H1 (cell line): Measurements from ENCODE around the gene RSRC2. TPM values are rescaled to one million over a fixed set of nuclear protein-coding genes. Genes with fewer than 3 reads are reported as not detected.
A peak's percentile ranks its signal among the peaks of the same experiment; 100 is the strongest.

Experiments used
- CTCF ChIA-PET: fragments of 300-600 bp; sonication (Branson Sonifier 250); formaldehyde crosslinking; loops from one replicate; lab custom pipeline; 2021; ENCODE audit not compliant: partially characterized antibody; lab: Charles Lee
- POLR2A ChIA-PET: fragments of 300-600 bp; sonication (Branson Sonifier 250); formaldehyde crosslinking; loops from one replicate; lab custom pipeline; 2021; ENCODE audit warnings: inconsistent platforms; ENCODE audit not compliant: partially characterized antibody; lab: Charles Lee
- DNase-seq, 2 experiments: peaks; one replicate each; pipeline versions ENCODE4 v3.0.0 to v3.0.0-alpha.2; 2010 to 2022; ENCODE audit warnings: low spot score in 2 of 2, low read depth in 1 of 2, mixed read lengths in 1 of 2
- FAIRE-seq: peaks from 2 replicates; lab custom pipeline; 2011; peaks lifted over from hg19 to GRCh38; lab: Jason Lieb, UNC
- H2AFZ ChIP-seq: 2 replicates; pipeline ENCODE4 v1.8.1; 2012; ENCODE audit warnings: low read length, inconsistent platforms
- H2AK5ac ChIP-seq: 2 replicates; pipeline ENCODE4 v1.6.1; 2013; ENCODE audit warnings: low read depth, low read length
- H2BK120ac ChIP-seq: replicated peaks from 2 replicates; pipeline ENCODE3; 2013; ENCODE audit warnings: low read depth, low read length, inconsistent platforms
- H2BK12ac ChIP-seq: 2 replicates; pipeline ENCODE4 v1.6.1; 2013; ENCODE audit warnings: low read depth, low read length
- H2BK15ac ChIP-seq: 2 replicates; pipeline ENCODE4 v1.6.1; 2013; ENCODE audit warnings: low read length
- H2BK20ac ChIP-seq: 2 replicates; pipeline ENCODE4 v1.6.1; 2013; ENCODE audit warnings: low read length
- H2BK5ac ChIP-seq: 2 replicates; pipeline ENCODE4 v1.6.1; 2013; ENCODE audit warnings: low read depth, low read length
- H3K14ac ChIP-seq: 2 replicates; pipeline ENCODE4 v1.6.1; 2013; ENCODE audit warnings: inconsistent platforms; ENCODE audit not compliant: insufficient read length
- H3K18ac ChIP-seq: 2 replicates; pipeline ENCODE4 v1.6.1; 2013; ENCODE audit warnings: low read length; ENCODE audit errors: extremely low read depth
- H3K23ac ChIP-seq: 2 replicates; pipeline ENCODE4 v1.6.1; 2013; ENCODE audit warnings: inconsistent platforms; ENCODE audit not compliant: insufficient read length
- H3K23me2 ChIP-seq: 2 replicates; pipeline ENCODE4 v1.6.1; 2013; ENCODE audit warnings: low read depth, low read length
- H3K27ac ChIP-seq: 2 replicates; pipeline ENCODE4 v1.6.1; 2011; ENCODE audit warnings: low read depth, low read length, inconsistent platforms
- H3K27me3 ChIP-seq, 4 experiments: replicated peaks in 1 of 4; 1 replicate in 1 of 4; 2 replicates in 3 of 4; pipeline versions ENCODE4 v1.6.1 to v1.8.1; 2011 to 2013; ENCODE audit warnings: low read length in 3 of 4, mild to moderate bottlenecking in 3 of 4, inconsistent platforms in 2 of 4, mixed read lengths in 2 of 4, moderate library complexity in 1 of 4; ENCODE audit not compliant: control insufficient read depth in 3 of 4, insufficient read depth in 3 of 4; ENCODE audit errors: extremely low read depth in 1 of 4
- H3K36me3 ChIP-seq, 4 experiments: 2 replicates each; pipeline versions ENCODE4 v1.6.1 to v1.8.1; 2011 to 2013; ENCODE audit warnings: mild to moderate bottlenecking in 4 of 4, low read length in 3 of 4, moderate library complexity in 2 of 4, control low read depth in 1 of 4, inconsistent platforms in 1 of 4; ENCODE audit not compliant: insufficient read depth in 4 of 4, control insufficient read depth in 2 of 4
- H3K4ac ChIP-seq: replicated peaks from 2 replicates; pipeline ENCODE3; 2013; ENCODE audit warnings: low read length, low read depth, mixed read lengths, inconsistent platforms; ENCODE audit not compliant: insufficient read length
- H3K4me1 ChIP-seq, 4 experiments: replicated peaks in 1 of 4; 1 replicate in 1 of 4; 2 replicates in 3 of 4; pipeline versions ENCODE4 v1.6.1 to v1.8.1; 2011 to 2013; ENCODE audit warnings: low read length in 3 of 4, inconsistent platforms in 2 of 4, mixed read lengths in 1 of 4; ENCODE audit not compliant: insufficient read depth in 4 of 4, control insufficient read depth in 3 of 4
- H3K4me2 ChIP-seq, 2 experiments: 2 replicates each; pipeline versions ENCODE4 v1.6.1 to v1.8.1; 2011 to 2013; ENCODE audit warnings: low read depth in 2 of 2, low read length in 2 of 2, control low read depth in 1 of 2, inconsistent platforms in 1 of 2, mild to moderate bottlenecking in 1 of 2; ENCODE audit not compliant: insufficient read depth in 1 of 2
- H3K4me3 ChIP-seq, 4 experiments: fragments of 200-600, 300-600 bp in 1 of 4; sonication (generic), shearing (Covaris generic), sonication (Bioruptor Twin) in 1 of 4; 2 replicates each; pipeline versions ENCODE4 v1.5.1 to v1.8.1; 2011 to 2016; ENCODE audit warnings: low read length in 4 of 4, low read depth in 3 of 4, control low read depth in 2 of 4, inconsistent platforms in 2 of 4, mild to moderate bottlenecking in 2 of 4, mixed read lengths in 1 of 4, moderate library complexity in 1 of 4; ENCODE audit not compliant: insufficient read depth in 2 of 4; ENCODE audit errors: extremely low read depth in 1 of 4
- H3K56ac ChIP-seq: replicated peaks from 2 replicates; pipeline ENCODE3; 2013; ENCODE audit warnings: low read depth, mild to moderate bottlenecking, mixed read lengths, low read length, inconsistent platforms; ENCODE audit not compliant: insufficient read length
- H3K79me1 ChIP-seq: 2 replicates; pipeline ENCODE4 v1.6.1; 2013; ENCODE audit warnings: low read depth, low read length, control low read depth
- H3K79me2 ChIP-seq, 2 experiments: 2 replicates each; pipeline versions ENCODE4 v1.6.1 to v1.8.1; 2012 to 2013; ENCODE audit warnings: low read length in 2 of 2, mild to moderate bottlenecking in 2 of 2, inconsistent platforms in 1 of 2; ENCODE audit not compliant: insufficient read depth in 2 of 2, control insufficient read depth in 1 of 2
- H3K9ac ChIP-seq, 4 experiments: replicated peaks in 1 of 4; 1 replicate in 1 of 4; 2 replicates in 3 of 4; pipeline versions ENCODE4 v1.6.1 to v1.8.1; 2011 to 2013; ENCODE audit warnings: low read depth in 3 of 4, low read length in 3 of 4, control low read depth in 2 of 4, mild to moderate bottlenecking in 2 of 4, moderate library complexity in 2 of 4, inconsistent platforms in 1 of 4; ENCODE audit errors: extremely low read depth in 1 of 4
- H3K9me3 ChIP-seq, 2 experiments: 2 replicates each; pipeline versions ENCODE4 v1.6.1 to v1.8.1; 2012 to 2013; ENCODE audit warnings: mild to moderate bottlenecking in 2 of 2, moderate library complexity in 2 of 2, control low read depth in 1 of 2, inconsistent platforms in 1 of 2, low read depth in 1 of 2, low read length in 1 of 2, mixed read lengths in 1 of 2; ENCODE audit not compliant: insufficient read depth in 2 of 2
- H4K20me1 ChIP-seq, 2 experiments: replicated peaks in 1 of 2; 2 replicates each; pipeline versions ENCODE3 to v1.8.1; 2011 to 2013; ENCODE audit warnings: inconsistent platforms in 2 of 2, low read length in 2 of 2, mild to moderate bottlenecking in 1 of 2; ENCODE audit not compliant: insufficient read depth in 2 of 2, control insufficient read depth in 1 of 2
- H4K5ac ChIP-seq: 2 replicates; pipeline ENCODE4 v1.6.1; 2013; ENCODE audit warnings: low read length, low read depth, mixed read lengths, inconsistent platforms; ENCODE audit not compliant: insufficient read length
- H4K8ac ChIP-seq: 2 replicates; pipeline ENCODE4 v1.8.0; 2013; ENCODE audit warnings: mild to moderate bottlenecking, moderate library complexity, low read length, inconsistent platforms; ENCODE audit not compliant: insufficient read depth; ENCODE audit errors: extremely low read depth
- H4K91ac ChIP-seq: replicated peaks from 2 replicates; pipeline ENCODE3; 2013; ENCODE audit warnings: low read length, mixed read lengths, inconsistent platforms; ENCODE audit not compliant: insufficient read length
- ATF2 ChIP-seq: IDR thresholded peaks from 2 replicates; pipeline ENCODE4 v1.6.1; 2012; ENCODE audit warnings: low read length, inconsistent platforms
- CTBP2 ChIP-seq: IDR thresholded peaks from 2 replicates; pipeline ENCODE4 v1.7.0; 2011; ENCODE audit warnings: borderline replicate concordance, mild to moderate bottlenecking, moderate library complexity, mixed read lengths, low read length; ENCODE audit not compliant: insufficient read depth, insufficient read length
- CTCF ChIP-seq, 3 experiments: IDR thresholded peaks; 1 replicate in 2 of 3; 2 replicates in 1 of 3; pipeline versions ENCODE4 v1.5.1 to v1.6.1; 2011; ENCODE audit warnings: low read length in 3 of 3, mild to moderate bottlenecking in 3 of 3, inconsistent platforms in 2 of 3, low read depth in 1 of 3, moderate library complexity in 1 of 3; ENCODE audit not compliant: insufficient read depth in 1 of 3; ENCODE audit errors: control extremely low read depth in 1 of 3
- FOSL1 ChIP-seq: IDR thresholded peaks from 2 replicates; pipeline ENCODE4 v1.6.1; 2011; ENCODE audit warnings: mild to moderate bottlenecking, low read depth, low read length, moderate library complexity; ENCODE audit not compliant: insufficient read depth
- JUND ChIP-seq: IDR thresholded peaks from 2 replicates; pipeline ENCODE4 v1.6.1; 2011; ENCODE audit warnings: mild to moderate bottlenecking, improper control_type of control experiment, low read length
- PHF8 ChIP-seq: fragments of 200-600 bp; sonication (generic); conservative IDR thresholded peaks from 2 replicates; pipeline ENCODE4 v1.7.1; 2012; ENCODE audit warnings: low read depth, mild to moderate bottlenecking, inconsistent platforms, low read length, moderate library complexity
- RBBP5 ChIP-seq: IDR thresholded peaks from 2 replicates; pipeline ENCODE4 v1.7.1; 2012; ENCODE audit warnings: low read depth, mild to moderate bottlenecking, inconsistent platforms, low read length, moderate library complexity, borderline replicate concordance
- SIX5 ChIP-seq: IDR thresholded peaks from 2 replicates; pipeline ENCODE4 v1.6.1; 2011; ENCODE audit warnings: mild to moderate bottlenecking, low read depth, low read length
- WGBS, 2 experiments: shearing (Covaris generic) in 1 of 2; methylation state at CpG; one replicate each; pipeline versions ENCODE4 v1.1.6 to v1.1.7; 2013 to 2015; ENCODE audit warnings: low lambda C conversion rate in 2 of 2, mixed read lengths in 2 of 2, inconsistent platforms in 1 of 2, low coverage in 1 of 2, missing lambda C conversion rate in 1 of 2; ENCODE audit not compliant: insufficient replicate concordance in 2 of 2, insufficient coverage in 1 of 2, insufficient read length in 1 of 2; ENCODE audit errors: extremely low coverage in 1 of 2, missing lambda C conversion rate in 1 of 2; 5-methylcytosine and 5-hydroxymethylcytosine counted together
- polyA plus RNA-seq, 7 experiments: library from polyadenylated mRNA; depleted of rRNA in 3 of 7; stranded (reverse) in 5 of 7; unstranded in 2 of 7; fragments of >200 nt in 5 of 7; fragments of 200-250 nt in 2 of 7; gene quantifications; 1 replicate in 5 of 7; 2 replicates in 1 of 7; 4 replicates in 1 of 7; pipeline versions ENCODE4 v1.2.1 to v1.2.3, GENCODE V29; 2011 to 2013; ENCODE audit warnings: missing spikeins in 2 of 7, mixed read lengths in 2 of 7
- total RNA-seq: library from RNA; stranded (reverse); fragmentation: NEBNext Ultra II Directional; extraction: Animal tissue kit (Norgen Biotek cat#: 25700); gene quantifications from 2 replicates; pipeline ENCODE4 v1.2.1, GENCODE V29; 2021

Gene RSRC2
- total and polyA plus RNA-seq, 2 of the 8 experiments (the other 6 are each of a cell fraction or from before 2014, with no cell fraction given), result 15.9 to 71.4 TPM

GRCh38 chr12:122454250-122454721, 72.5 kb downstream of the RSRC2 start:
- 95% methylated on average over 12 of the region's 12 CpGs; no CpG with 5 or more reads in 1 of the 2 experiments for WGBS, 2 experiments
- H3K23ac ChIP-seq, result no peak overlapping the region
- H4K91ac ChIP-seq, result no peak overlapping the region
- no peak overlapping the region for H2BK5ac ChIP-seq
- H3K9me3 ChIP-seq, result no peaks in the 10 kb centered on the region
- H3K4me1 ChIP-seq, result no peaks in the 10 kb centered on the region
- H4K20me1 ChIP-seq, result no peaks in the 10 kb centered on the region
- no peak overlapping the region for H3K9ac ChIP-seq
- H3K4ac ChIP-seq, result no peak overlapping the region
- peak overlapping the region; percentile 51; the same call in 1 of the 2 replicates for H2AFZ ChIP-seq
- no peak overlapping the region for H2AK5ac ChIP-seq
- no peak overlapping the region for H3K27ac ChIP-seq
- no peak overlapping the region for H2BK20ac ChIP-seq
- CTCF ChIA-PET, result interaction anchor here (1.0 to 1.3 kb wide), 2 partner anchors 54 to 63 kb away, joined by 3 to 4 read pairs; no protein-coding TSS in a partner anchor
- no peaks in the 10 kb centered on the region for H3K79me1 ChIP-seq
- no peak overlapping the region for H3K4me3 ChIP-seq
- FAIRE-seq, result no peak
- H2BK15ac ChIP-seq, result no peak overlapping the region
- H3K4me2 ChIP-seq, result no peak overlapping the region
- POLR2A ChIA-PET, result interaction anchor here (1.2 kb wide), 1 partner anchor 54 kb away, joined by 5 read pairs; no protein-coding TSS in a partner anchor
- no peak overlapping the region for H3K14ac ChIP-seq
- H4K5ac ChIP-seq, result no peak overlapping the region
- H4K8ac ChIP-seq, result no peak overlapping the region
- H3K79me2 ChIP-seq, result no peaks in the 10 kb centered on the region
- H2BK12ac ChIP-seq, result no peak overlapping the region
- no peak for DNase-seq
- no peaks in the 10 kb centered on the region for H3K23me2 ChIP-seq
- no peaks in the 10 kb centered on the region for H3K27me3 ChIP-seq
- no peak overlapping the region for H2BK120ac ChIP-seq
- no peaks in the 10 kb centered on the region for H3K36me3 ChIP-seq
- no peak overlapping the region for H3K56ac ChIP-seq
- no peak overlapping the region for H3K18ac ChIP-seq
- TF ChIP-seq SIX5 (no peak), JUND (no peak), PHF8 (no peak), RBBP5 (no peak), FOSL1 (no peak), CTCF (IDR thresholded peaks at IDR 0.05; ENCODE audit: control extremely low read depth in 1 of 3, insufficient read depth in 1 of 3, low read depth in 1 of 3, low read length in 3 of 3) (no peak), CTBP2 (no peak), ATF2 (no peak)
